ENCODE measurements around the gene LGALS14.

Gene LGALS14

GRCh38 chr19:39746836-39747529 lies 42.7 kb downstream of the LGALS14 start:
- no peak for DNase-seq (ENCODE audit: low read depth, low spot score)

- no peak for DNase-seq (ENCODE audit: low read depth, low spot score)
These were observed 45.7 kb downstream of the LGALS14 start for GRCh38 chr19:39749981-39750380.

GRCh38 chr19:39752390-39752789 lies 48.1 kb downstream of the LGALS14 start:
- no peak for DNase-seq (ENCODE audit: low read depth, low spot score)

GRCh38 chr19:39752795-39753194 lies 48.5 kb downstream of the LGALS14 start:
- DNase-seq (ENCODE audit: low read depth, low spot score), result no peak

- no peak for DNase-seq (ENCODE audit: low read depth, low spot score)
These were observed 50.3 kb downstream of the LGALS14 start for GRCh38 chr19:39754544-39754943.

GRCh38 chr19:39754971-39755370 lies 50.7 kb downstream of the LGALS14 start:
- no peak for DNase-seq (ENCODE audit: low read depth, low spot score)
